HG03280 (cell line): ENCODE measurements around the gene ROPN1B.

ENCODE experiments used
- ATAC-seq: cut with Tn5 transposase; IDR thresholded peaks from one replicate; pipeline ENCODE4 v1.9.1; 2021; ENCODE audit warnings: mild to moderate bottlenecking, moderate library complexity; ENCODE audit not compliant: unreplicated experiment

Gene ROPN1B

GRCh38 chr3:126026277-126026751 is 57.3 kb downstream of the ROPN1B start:
- ATAC-seq: no peak

GRCh38 chr3:126026761-126027160 is 57.8 kb downstream of the ROPN1B start:
- no peak for ATAC-seq

- no peak for ATAC-seq
Observed at GRCh38 chr3:126028096-126028495, 59.1 kb downstream of the ROPN1B start.

GRCh38 chr3:126029241-126029640 is 60.3 kb downstream of the ROPN1B start:
- ATAC-seq: no peak

- no peak for ATAC-seq
Observed at GRCh38 chr3:126030455-126030854, 61.5 kb downstream of the ROPN1B start.

GRCh38 chr3:126031981-126032471 is 63.0 kb downstream of the ROPN1B start:
- no peak for ATAC-seq
